Measurements from ENCODE around the gene PDIA6.
A peak's percentile ranks its signal among the peaks of the same experiment; 100 is the strongest.

PDIA6 gene

GRCh38 chr2:10833021-10833420 is 20.4 kb upstream of the PDIA6 start:
- DNase-seq (ENCODE audit: low read depth): no peak
- TF ChIP-seq, protein P1, sequence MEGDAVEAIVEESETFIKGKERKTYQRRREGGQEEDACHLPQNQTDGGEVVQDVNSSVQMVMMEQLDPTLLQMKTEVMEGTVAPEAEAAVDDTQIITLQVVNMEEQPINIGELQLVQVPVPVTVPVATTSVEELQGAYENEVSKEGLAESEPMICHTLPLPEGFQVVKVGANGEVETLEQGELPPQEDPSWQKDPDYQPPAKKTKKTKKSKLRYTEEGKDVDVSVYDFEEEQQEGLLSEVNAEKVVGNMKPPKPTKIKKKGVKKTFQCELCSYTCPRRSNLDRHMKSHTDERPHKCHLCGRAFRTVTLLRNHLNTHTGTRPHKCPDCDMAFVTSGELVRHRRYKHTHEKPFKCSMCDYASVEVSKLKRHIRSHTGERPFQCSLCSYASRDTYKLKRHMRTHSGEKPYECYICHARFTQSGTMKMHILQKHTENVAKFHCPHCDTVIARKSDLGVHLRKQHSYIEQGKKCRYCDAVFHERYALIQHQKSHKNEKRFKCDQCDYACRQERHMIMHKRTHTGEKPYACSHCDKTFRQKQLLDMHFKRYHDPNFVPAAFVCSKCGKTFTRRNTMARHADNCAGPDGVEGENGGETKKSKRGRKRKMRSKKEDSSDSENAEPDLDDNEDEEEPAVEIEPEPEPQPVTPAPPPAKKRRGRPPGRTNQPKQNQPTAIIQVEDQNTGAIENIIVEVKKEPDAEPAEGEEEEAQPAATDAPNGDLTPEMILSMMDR (IDR thresholded peaks at IDR 0.05; ENCODE audit: control insufficient read depth, extremely low read depth, insufficient read depth): no peak
- H3K4me3 ChIP-seq (ENCODE audit: low read depth, low read length): no peak overlapping the region

- TF ChIP-seq, protein P1 (IDR thresholded peaks at IDR 0.05; ENCODE audit: control insufficient read depth, extremely low read depth, insufficient read depth): peak; percentile 96
- peak; percentile 30 for DNase-seq (ENCODE audit: low read depth)
- no peak overlapping the region for H3K4me3 ChIP-seq (ENCODE audit: low read depth, low read length)
Measured at GRCh38 chr2:10832203-10832936, 19.8 kb upstream of the PDIA6 start.

- TF ChIP-seq, protein P1 (IDR thresholded peaks at IDR 0.05; ENCODE audit: control insufficient read depth, extremely low read depth, insufficient read depth): no peak
- DNase-seq (ENCODE audit: low read depth): no peak
- no peak overlapping the region for H3K4me3 ChIP-seq (ENCODE audit: low read depth, low read length)
Measured at GRCh38 chr2:10831400-10831985, 18.9 kb upstream of the PDIA6 start.

GRCh38 chr2:10830641-10831399 is 18.2 kb upstream of the PDIA6 start:
- no peak overlapping the region for H3K4me3 ChIP-seq (ENCODE audit: low read depth, low read length)
- TF ChIP-seq, protein P1 (IDR thresholded peaks at IDR 0.05; ENCODE audit: control insufficient read depth, extremely low read depth, insufficient read depth): no peak
- no peak for DNase-seq (ENCODE audit: low read depth)

- DNase-seq (ENCODE audit: low read depth): no peak
Measured at GRCh38 chr2:10830203-10830602, 17.6 kb upstream of the PDIA6 start.

DNA sequence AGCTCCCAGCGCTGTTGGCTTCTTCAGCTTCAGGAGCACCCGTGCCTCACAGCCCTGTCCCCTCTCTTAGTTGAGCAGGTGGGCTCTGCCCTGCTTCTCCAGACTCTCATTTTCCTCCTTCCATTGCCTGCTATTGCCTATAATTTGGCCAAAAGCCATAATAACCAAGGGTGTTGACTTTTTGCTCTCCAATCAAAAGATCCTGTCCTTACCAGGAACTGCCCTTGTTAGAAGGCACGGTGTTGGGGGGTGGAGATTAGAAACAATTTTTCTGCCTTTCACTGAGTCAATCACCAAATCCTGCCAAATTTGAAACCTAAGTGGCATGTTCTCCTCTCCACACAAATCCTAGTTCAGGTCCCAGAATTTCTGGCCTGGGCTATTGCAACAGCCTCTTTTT is 16.7 kb upstream of the PDIA6 start:
- DNase-seq (ENCODE audit: low read depth): no peak
- TF ChIP-seq, protein P1 (IDR thresholded peaks at IDR 0.05; ENCODE audit: control insufficient read depth, extremely low read depth, insufficient read depth): no peak
- no peak overlapping the region for H3K4me3 ChIP-seq (ENCODE audit: low read depth, low read length)

More at GRCh38 chr2:10830203-10830602, 17.6 kb upstream of the PDIA6 start:
- TF ChIP-seq, protein P1 (IDR thresholded peaks at IDR 0.05; ENCODE audit: control insufficient read depth, extremely low read depth, insufficient read depth): no peak
- H3K4me3 ChIP-seq (ENCODE audit: low read depth, low read length): no peak overlapping the region

Measured in LNCaP clone FGC (cell line).